GM04503 (cell line): Measurements from ENCODE around the gene GZMM.
A peak's percentile ranks its signal among the peaks of the same experiment; 100 is the strongest.

Experiments
- DNase-seq: peaks from one replicate; pipeline ENCODE4 v3.0.0-alpha.2; 2012; ENCODE audit warnings: low read depth

Gene GZMM

GRCh38 chr19:512547-513365 lies 31.1 kb upstream of the GZMM start:
- no peak for DNase-seq

GRCh38 chr19:513368-514165 lies 30.3 kb upstream of the GZMM start:
- no peak for DNase-seq

- no peak for DNase-seq
These were observed 29.6 kb upstream of the GZMM start for GRCh38 chr19:514166-514663.

- no peak for DNase-seq
These were observed 25.9 kb upstream of the GZMM start for GRCh38 chr19:517721-518597.

- no peak for DNase-seq
These were observed 25.1 kb upstream of the GZMM start for GRCh38 chr19:518598-519231.

GRCh38 chr19:519449-519865 lies 24.4 kb upstream of the GZMM start:
- DNase-seq = no peak

- DNase-seq = no peak
These were observed 21.1 kb upstream of the GZMM start for GRCh38 chr19:522726-523125.

GRCh38 chr19:524062-524674 lies 19.7 kb upstream of the GZMM start:
- DNase-seq = no peak

GRCh38 chr19:525029-525428 lies 18.8 kb upstream of the GZMM start:
- DNase-seq = no peak

GRCh38 chr19:525857-526419 lies 17.9 kb upstream of the GZMM start:
- DNase-seq = no peak

- DNase-seq = no peak
These were observed 13.5 kb upstream of the GZMM start for GRCh38 chr19:530134-531008.

- no peak for DNase-seq
These were observed 12.7 kb upstream of the GZMM start for GRCh38 chr19:531009-531752.

GRCh38 chr19:531753-532560 lies 11.9 kb upstream of the GZMM start, which contains the start of gene CDC34:
CDC34 (plus strand) TSS chr19:531760; CDS start chr19:531932, 172 bp downstream.
- DNase-seq = no peak

- DNase-seq = peak; percentile 36
These were observed 11.1 kb upstream of the GZMM start for GRCh38 chr19:532561-533363.

GRCh38 chr19:533364-534058 lies 10.3 kb upstream of the GZMM start:
- DNase-seq = no peak

GRCh38 chr19:534088-534487 lies 9.8 kb upstream of the GZMM start:
- no peak for DNase-seq
